Karpas-422 (cell line): ENCODE results near the gene ARMC9. TPM values are rescaled to one million over a fixed set of nuclear protein-coding genes. Genes with fewer than 3 reads are reported as not detected.
"Not testable (repeated sequence)": the region's sequence is repeated elsewhere in the genome, so short reads cannot be mapped to it uniquely, and the experiment has no call there.

Source experiments
- DNase-seq: peaks from one replicate; pipeline ENCODE4 v3.0.0-alpha.2; 2015
- H2AFZ ChIP-seq: fragments of 200-600 bp; sonication (generic); 2 replicates; pipeline ENCODE4 v1.6.1; 2014; ENCODE audit warnings: antibody characterized with exemption, low read length, mixed read lengths
- H3K27ac ChIP-seq: fragments of 200-600 bp; sonication (generic); 2 replicates; pipeline ENCODE4 v1.5.1; 2014; ENCODE audit warnings: mild to moderate bottlenecking, low read length, moderate library complexity
- H3K27me3 ChIP-seq: fragments of 200-600 bp; sonication (generic); 2 replicates; pipeline ENCODE4 v1.6.1; 2014; ENCODE audit warnings: low read length, mixed read lengths
- H3K36me3 ChIP-seq: fragments of 200-600 bp; sonication (generic); 2 replicates; pipeline ENCODE4 v1.6.1; 2014; ENCODE audit warnings: low read length, mixed read lengths; ENCODE audit not compliant: insufficient read depth
- H3K4me1 ChIP-seq: fragments of 200-600 bp; sonication (generic); 2 replicates; pipeline ENCODE4 v1.6.1; 2014; ENCODE audit warnings: mild to moderate bottlenecking, low read length, mixed read lengths
- H3K4me2 ChIP-seq: fragments of 200-600 bp; sonication (generic); 2 replicates; pipeline ENCODE4 v1.6.1; 2014; ENCODE audit warnings: low read length, low read depth, mild to moderate bottlenecking; ENCODE audit not compliant: poor library complexity, severe bottlenecking
- H3K4me3 ChIP-seq: fragments of 200-600 bp; sonication (generic); 2 replicates; pipeline ENCODE4 v1.5.1; 2014; ENCODE audit warnings: mild to moderate bottlenecking, antibody characterized with exemption, low read length, mixed read lengths
- H3K79me2 ChIP-seq: fragments of 200-600 bp; sonication (generic); 2 replicates; pipeline ENCODE4 v1.6.1; 2014; ENCODE audit warnings: mild to moderate bottlenecking, low read length, mixed read lengths
- H3K9ac ChIP-seq: fragments of 200-600 bp; sonication (generic); 2 replicates; pipeline ENCODE4 v1.6.0; 2014; ENCODE audit warnings: low read length
- H3K9me2 ChIP-seq: fragments of 200-600 bp; sonication (generic), shearing (Covaris generic); replicated peaks from 2 replicates; pipeline ENCODE4 v1.6.0; 2014; ENCODE audit warnings: mild to moderate bottlenecking, low read length, moderate library complexity; ENCODE audit not compliant: insufficient read depth
- H3K9me3 ChIP-seq: fragments of 300-700, 200-600 bp; sonication (generic); 2 replicates; pipeline ENCODE4 v1.6.1; 2014; ENCODE audit warnings: low read length, mixed read lengths
- H4K20me1 ChIP-seq: fragments of 200-600 bp; sonication (generic); 2 replicates; pipeline ENCODE4 v1.6.1; 2014; ENCODE audit warnings: mild to moderate bottlenecking, antibody characterized with exemption, low read length, low read depth; ENCODE audit not compliant: insufficient read depth
- total RNA-seq: library from RNA; depleted of rRNA; stranded (reverse); fragments of >200 nt; shearing (Covaris generic); gene quantifications from 2 replicates; pipeline ENCODE4 v1.2.3, GENCODE V29; 2014; ENCODE audit warnings: low replicate concordance

ARMC9 gene
- total RNA-seq, 1 experiment from 2014 or later: 7.7 TPM

DNA sequence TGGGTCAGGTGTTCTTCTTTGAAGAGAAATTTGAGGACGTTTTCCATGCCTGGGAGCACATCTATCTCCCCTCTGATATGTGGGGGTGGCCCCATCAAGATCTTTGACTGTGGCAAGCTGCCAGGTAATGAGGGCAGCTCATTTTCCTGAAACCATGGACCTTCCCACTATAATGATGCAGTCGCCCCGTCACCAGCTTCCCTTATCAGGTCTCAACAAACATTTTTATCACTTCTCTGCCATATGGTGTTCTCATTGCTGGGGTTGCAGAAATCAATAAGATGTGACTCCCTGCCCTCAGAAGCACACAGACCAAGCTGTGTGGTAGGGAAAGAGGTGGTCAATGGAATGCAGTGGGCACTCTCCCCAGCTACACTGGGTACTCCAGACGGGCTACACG is 148.7 kb downstream of the ARMC9 start:
- no peaks in the 10 kb centered on the region for H3K9me3 ChIP-seq
- H3K4me1 ChIP-seq: no peaks in the 10 kb centered on the region
- H3K9ac ChIP-seq: no peak overlapping the region
- no peaks in the 10 kb centered on the region for H3K36me3 ChIP-seq
- H3K27ac ChIP-seq: no peak overlapping the region
- H3K79me2 ChIP-seq: no peaks in the 10 kb centered on the region
- no peak overlapping the region for H3K4me3 ChIP-seq
- no peak overlapping the region for H3K4me2 ChIP-seq
- no peaks in the 10 kb centered on the region for H3K27me3 ChIP-seq
- no peak overlapping the region for H2AFZ ChIP-seq
- DNase-seq: no peak
- H4K20me1 ChIP-seq: no peaks in the 10 kb centered on the region
- H3K9me2 ChIP-seq: no peaks in the 10 kb centered on the region

DNA sequence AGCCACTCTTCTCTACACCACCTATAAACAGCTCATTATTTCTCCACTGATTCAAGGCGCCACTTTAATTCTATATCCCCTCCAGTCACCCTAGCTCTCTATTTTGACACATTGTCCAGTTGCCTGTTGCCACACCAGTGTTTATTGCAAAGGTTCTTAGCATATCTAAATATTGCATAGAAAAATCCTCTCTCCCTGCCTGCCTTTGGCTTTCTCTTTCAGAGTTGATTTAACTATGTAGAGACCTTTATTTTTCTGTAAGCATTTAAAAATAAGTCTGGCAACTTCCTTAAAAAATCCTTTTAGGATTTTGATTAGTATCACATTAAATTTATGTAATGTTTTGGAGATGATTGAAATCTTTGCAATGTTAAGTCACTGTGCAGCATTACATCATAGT is 149.2 kb downstream of the ARMC9 start:
- no peak overlapping the region for H2AFZ ChIP-seq
- no peaks in the 10 kb centered on the region for H3K9me3 ChIP-seq
- no peaks in the 10 kb centered on the region for H3K36me3 ChIP-seq
- no peak overlapping the region for H3K9ac ChIP-seq
- H3K4me3 ChIP-seq: no peak overlapping the region
- no peaks in the 10 kb centered on the region for H3K79me2 ChIP-seq
- no peaks in the 10 kb centered on the region for H3K27me3 ChIP-seq
- H3K27ac ChIP-seq: no peak overlapping the region
- H3K4me2 ChIP-seq: no peak overlapping the region
- no peaks in the 10 kb centered on the region for H3K4me1 ChIP-seq
- H3K9me2 ChIP-seq: no peaks in the 10 kb centered on the region
- no peak for DNase-seq
- no peaks in the 10 kb centered on the region for H4K20me1 ChIP-seq

DNA sequence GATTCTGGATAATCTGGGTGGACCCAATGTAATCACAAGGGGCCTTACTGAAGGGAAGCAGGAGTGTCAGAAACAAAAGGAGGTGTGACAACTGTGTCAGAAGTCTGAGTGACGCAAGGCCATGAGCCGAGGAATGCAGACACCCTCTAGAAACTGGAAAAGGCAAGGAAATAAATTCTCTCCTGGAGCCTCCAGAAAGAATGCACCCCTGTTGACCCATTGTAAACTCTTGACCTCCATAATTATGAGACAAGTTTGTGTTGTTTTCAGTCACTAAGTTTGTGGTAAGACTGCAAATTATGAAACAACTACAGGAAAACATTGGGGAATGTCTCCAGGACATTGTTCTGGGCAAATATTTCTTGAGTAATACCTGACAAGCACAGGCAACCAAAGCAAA is 149.7 kb downstream of the ARMC9 start:
- Histone ChIP-seq H3K27me3 (no peaks in the 10 kb centered on the region), H3K4me2 (no peak overlapping the region), H3K79me2 (no peaks in the 10 kb centered on the region), H2AFZ (no peak overlapping the region), H3K4me3 (no peak overlapping the region), H3K9me3 (no peaks in the 10 kb centered on the region), H4K20me1 (no peaks in the 10 kb centered on the region), H3K9ac (no peak overlapping the region), H3K4me1 (no peaks in the 10 kb centered on the region), H3K36me3 (no peaks in the 10 kb centered on the region), H3K9me2 (no peaks in the 10 kb centered on the region), H3K27ac (no peak overlapping the region)
- DNase-seq: no peak

DNA sequence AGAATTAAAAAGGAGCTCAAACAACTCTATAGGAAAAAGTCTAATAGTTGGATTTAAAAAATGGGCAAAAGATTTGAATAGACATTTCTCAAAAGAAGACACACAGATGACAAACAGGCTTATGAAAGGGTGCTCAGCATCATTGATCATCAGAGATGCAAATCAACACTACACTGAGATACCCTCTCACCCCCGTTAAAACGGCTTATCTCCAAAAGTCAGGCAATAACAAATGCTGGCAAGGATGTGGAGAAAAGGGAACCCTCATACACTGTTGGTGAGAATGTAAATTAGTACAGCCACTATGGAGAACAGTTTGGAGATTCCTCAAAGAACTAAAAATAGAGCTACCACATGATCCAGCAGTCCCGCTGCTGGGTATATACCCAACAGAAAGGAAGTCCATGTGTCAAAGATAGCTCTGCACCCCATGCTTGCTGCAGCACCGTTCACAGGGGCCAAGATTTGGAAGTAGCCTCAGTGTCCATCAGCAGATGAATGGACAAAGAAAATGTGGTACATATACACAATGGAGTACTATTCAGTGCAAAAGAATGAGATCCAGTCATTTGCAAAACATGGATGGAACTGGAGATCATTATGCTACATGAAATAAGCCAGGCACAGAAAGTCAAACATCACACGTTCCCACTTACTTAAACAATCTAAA is 150.4 kb downstream of the ARMC9 start:
- H4K20me1 ChIP-seq: no peaks in the 10 kb centered on the region
- no peaks in the 10 kb centered on the region for H3K9me3 ChIP-seq
- no peaks in the 10 kb centered on the region for H3K36me3 ChIP-seq
- no peak overlapping the region for H3K27ac ChIP-seq
- H3K79me2 ChIP-seq: no peaks in the 10 kb centered on the region
- no peaks in the 10 kb centered on the region for H3K9me2 ChIP-seq
- no peaks in the 10 kb centered on the region for H3K27me3 ChIP-seq
- no peak overlapping the region for H3K4me3 ChIP-seq
- no peak overlapping the region for H2AFZ ChIP-seq
- DNase-seq: no peak
- no peak overlapping the region for H3K9ac ChIP-seq
- H3K4me1 ChIP-seq: no peaks in the 10 kb centered on the region
- H3K4me2 ChIP-seq: no peak overlapping the region

DNA sequence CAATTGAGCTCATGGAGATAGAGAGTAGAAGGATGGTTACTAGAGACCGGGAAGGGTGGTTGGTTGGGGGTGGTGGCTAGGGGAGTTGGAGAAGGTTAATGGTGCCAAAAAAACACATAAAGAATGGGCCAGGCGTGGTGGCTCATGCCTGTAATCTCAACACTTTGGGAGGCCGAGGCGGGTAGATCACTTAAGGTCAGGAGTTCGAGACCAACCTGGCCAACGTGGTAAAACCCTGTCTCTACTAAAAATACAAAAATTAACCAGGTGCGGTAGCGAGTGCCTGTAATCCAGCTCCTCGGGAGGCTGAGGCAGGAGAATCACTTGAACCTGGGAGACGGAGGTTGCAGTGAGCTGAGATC is 150.9 kb downstream of the ARMC9 start:
- not testable (repeated sequence) for H3K27me3 ChIP-seq, H3K9me3 ChIP-seq, H3K36me3 ChIP-seq, H3K4me2 ChIP-seq, H3K27ac ChIP-seq, H3K4me3 ChIP-seq, H2AFZ ChIP-seq, H4K20me1 ChIP-seq, H3K9me2 ChIP-seq, H3K9ac ChIP-seq, DNase-seq, H3K79me2 ChIP-seq, H3K4me1 ChIP-seq

DNA sequence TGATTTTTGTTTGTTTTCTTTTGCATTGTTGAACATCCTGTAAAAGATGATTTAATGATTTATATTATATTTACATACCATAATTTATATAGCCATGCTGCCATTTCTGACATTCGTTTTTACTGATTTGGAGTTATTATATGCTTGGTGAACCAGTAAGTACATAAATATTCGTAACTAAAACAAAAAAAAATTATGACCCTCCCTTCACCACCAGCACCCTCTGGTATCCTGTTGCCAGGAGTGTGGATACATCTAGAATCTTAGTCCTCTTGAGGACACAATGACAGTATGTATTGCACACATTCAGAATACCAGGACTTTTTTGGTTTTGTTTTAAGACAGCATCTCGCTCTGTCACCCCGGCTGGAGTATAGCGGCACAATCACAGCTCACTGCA is 153.2 kb downstream of the ARMC9 start:
- Histone ChIP-seq H3K79me2 (no peaks in the 10 kb centered on the region), H3K27ac (no peak overlapping the region), H3K9ac (no peak overlapping the region), H3K4me1 (no peaks in the 10 kb centered on the region), H3K9me3 (no peaks in the 10 kb centered on the region), H3K4me2 (no peak overlapping the region), H3K4me3 (no peak overlapping the region), H3K27me3 (no peaks in the 10 kb centered on the region), H2AFZ (no peak overlapping the region), H3K9me2 (no peaks in the 10 kb centered on the region), H3K36me3 (no peaks in the 10 kb centered on the region), H4K20me1 (no peaks in the 10 kb centered on the region)
- DNase-seq: no peak

DNA sequence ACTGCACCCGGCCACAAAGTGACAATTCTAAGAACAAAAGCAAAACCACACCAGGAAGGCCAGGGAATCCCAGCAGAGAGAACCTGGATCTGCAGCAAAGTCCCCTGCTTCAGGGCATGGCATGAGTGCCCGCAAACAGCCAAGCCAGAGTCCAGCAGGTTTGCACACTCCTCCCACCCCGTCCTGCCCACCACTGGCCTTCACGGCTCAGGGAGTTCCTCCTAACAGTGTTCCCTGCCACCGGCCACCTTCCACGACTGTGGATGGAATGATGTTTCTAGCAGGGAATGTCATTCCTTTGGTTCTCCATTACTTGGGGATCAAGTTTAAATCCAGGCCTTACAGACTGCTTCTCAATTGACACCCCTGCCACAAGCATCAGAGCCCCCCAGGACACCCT is 155.0 kb downstream of the ARMC9 start:
- H3K27me3 ChIP-seq: no peaks in the 10 kb centered on the region
- H3K9me2 ChIP-seq: no peaks in the 10 kb centered on the region
- no peaks in the 10 kb centered on the region for H3K36me3 ChIP-seq
- DNase-seq: no peak
- no peaks in the 10 kb centered on the region for H4K20me1 ChIP-seq
- no peak overlapping the region for H3K4me3 ChIP-seq
- no peak overlapping the region for H2AFZ ChIP-seq
- H3K4me2 ChIP-seq: no peak overlapping the region
- no peak overlapping the region for H3K9ac ChIP-seq
- H3K27ac ChIP-seq: no peak overlapping the region
- no peaks in the 10 kb centered on the region for H3K79me2 ChIP-seq
- H3K9me3 ChIP-seq: no peaks in the 10 kb centered on the region
- H3K4me1 ChIP-seq: no peaks in the 10 kb centered on the region

DNA sequence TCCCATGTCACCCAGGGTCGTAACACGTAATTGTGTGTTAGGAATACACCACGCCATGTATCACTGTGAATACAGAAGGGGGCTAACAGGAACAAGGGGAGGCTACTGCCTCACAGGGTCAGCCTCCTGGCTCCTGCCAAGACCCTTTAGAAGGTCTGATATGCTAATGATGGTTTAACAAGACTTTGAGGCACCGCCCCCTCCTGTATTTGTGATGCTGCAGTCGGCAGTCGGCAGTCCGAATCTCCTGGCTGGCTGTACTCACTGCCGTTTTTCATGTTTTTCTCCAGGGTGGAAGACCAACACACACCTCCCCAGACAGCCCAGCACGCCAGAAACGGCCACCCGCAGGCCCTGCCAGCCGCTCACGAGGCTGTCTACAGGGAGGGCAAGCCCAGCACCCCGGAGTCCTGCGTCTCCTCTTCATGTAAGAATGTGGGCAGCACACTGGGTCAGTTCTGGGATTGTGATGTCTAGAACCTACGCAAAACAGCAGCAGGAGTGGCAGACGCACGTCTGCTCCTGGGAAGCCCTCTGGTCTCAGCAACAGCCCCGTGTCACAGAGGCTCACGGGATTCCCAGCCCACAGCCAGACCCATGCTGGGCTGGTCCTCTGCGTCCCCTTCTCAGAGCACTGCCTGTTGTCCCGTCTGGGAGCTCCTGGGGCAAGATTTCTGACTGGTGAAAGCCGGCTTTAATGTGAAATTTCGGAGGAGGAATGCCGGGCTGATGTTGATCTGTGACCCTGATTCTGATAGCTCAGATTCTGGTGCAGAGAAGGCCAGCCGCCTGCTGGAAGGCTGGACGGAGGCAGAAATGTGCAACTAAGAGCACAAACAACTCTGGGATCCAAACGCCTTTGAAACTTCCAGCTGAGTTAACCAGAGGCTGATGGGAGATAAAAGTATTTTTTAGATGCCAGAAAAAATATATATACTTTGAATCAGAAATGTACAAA is 157.4 kb downstream of the ARMC9 start:
- H3K36me3 ChIP-seq: no peaks in the 10 kb centered on the region
- no peaks in the 10 kb centered on the region for H3K79me2 ChIP-seq
- H3K4me2 ChIP-seq: no peak overlapping the region
- H3K9me3 ChIP-seq: no peaks in the 10 kb centered on the region
- H3K9ac ChIP-seq: no peak overlapping the region
- no peaks in the 10 kb centered on the region for H3K9me2 ChIP-seq
- H3K27ac ChIP-seq: no peak overlapping the region
- no peak for DNase-seq
- H2AFZ ChIP-seq: no peak overlapping the region
- no peaks in the 10 kb centered on the region for H3K4me1 ChIP-seq
- no peak overlapping the region for H3K4me3 ChIP-seq
- H3K27me3 ChIP-seq: no peaks in the 10 kb centered on the region
- no peaks in the 10 kb centered on the region for H4K20me1 ChIP-seq
